ENCODE results near the gene BCAT1.
A peak's percentile ranks its signal among the peaks of the same experiment; 100 is the strongest.

DNA sequence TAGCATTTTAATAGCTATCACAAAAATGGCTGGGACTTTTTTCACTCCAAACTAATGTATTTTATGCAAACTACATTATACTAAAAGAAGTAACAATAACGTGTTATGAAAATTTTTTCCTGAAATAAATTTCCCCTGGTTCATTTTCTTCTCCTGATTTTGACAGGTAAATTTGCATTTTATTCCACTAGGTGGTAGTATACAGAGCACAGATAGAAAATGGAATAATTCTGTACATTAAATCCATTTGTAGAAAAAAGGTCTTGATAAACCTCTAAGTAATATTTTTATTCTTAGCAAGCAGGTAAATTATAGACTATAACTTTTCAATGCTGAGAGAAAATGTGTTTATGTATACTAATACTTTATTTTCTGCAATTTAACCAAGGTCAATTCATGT, 96.5 kb downstream of the BCAT1 start:
- TF ChIP-seq, protein P1, sequence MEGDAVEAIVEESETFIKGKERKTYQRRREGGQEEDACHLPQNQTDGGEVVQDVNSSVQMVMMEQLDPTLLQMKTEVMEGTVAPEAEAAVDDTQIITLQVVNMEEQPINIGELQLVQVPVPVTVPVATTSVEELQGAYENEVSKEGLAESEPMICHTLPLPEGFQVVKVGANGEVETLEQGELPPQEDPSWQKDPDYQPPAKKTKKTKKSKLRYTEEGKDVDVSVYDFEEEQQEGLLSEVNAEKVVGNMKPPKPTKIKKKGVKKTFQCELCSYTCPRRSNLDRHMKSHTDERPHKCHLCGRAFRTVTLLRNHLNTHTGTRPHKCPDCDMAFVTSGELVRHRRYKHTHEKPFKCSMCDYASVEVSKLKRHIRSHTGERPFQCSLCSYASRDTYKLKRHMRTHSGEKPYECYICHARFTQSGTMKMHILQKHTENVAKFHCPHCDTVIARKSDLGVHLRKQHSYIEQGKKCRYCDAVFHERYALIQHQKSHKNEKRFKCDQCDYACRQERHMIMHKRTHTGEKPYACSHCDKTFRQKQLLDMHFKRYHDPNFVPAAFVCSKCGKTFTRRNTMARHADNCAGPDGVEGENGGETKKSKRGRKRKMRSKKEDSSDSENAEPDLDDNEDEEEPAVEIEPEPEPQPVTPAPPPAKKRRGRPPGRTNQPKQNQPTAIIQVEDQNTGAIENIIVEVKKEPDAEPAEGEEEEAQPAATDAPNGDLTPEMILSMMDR (IDR thresholded peaks at IDR 0.05; ENCODE audit: poor library complexity): peak; percentile 54
- TF ChIP-seq EZH2phosphoT487 (IDR thresholded peaks at IDR 0.05; ENCODE audit: low read depth, severe bottlenecking, unreplicated experiment): no peak
- TF ChIP-seq EZH2 (IDR thresholded peaks at IDR 0.05; ENCODE audit: borderline replicate concordance): no peak

Data from hepatocyte (in vitro differentiated cells).